Inferior parietal cortex (tissue), 1 donor: ENCODE data around the gene LYRM2.

Experiments used
- DNase-seq: peaks from one replicate; pipeline ENCODE4 v3.0.0-alpha.2; 2016; ENCODE audit errors: extremely low spot score

LYRM2 gene

GRCh38 chr6:89555806-89556205 lies 82.7 kb downstream of the LYRM2 start:
- DNase-seq, result no peak

GRCh38 chr6:89555031-89555430 lies 83.5 kb downstream of the LYRM2 start:
- DNase-seq, result no peak

GRCh38 chr6:89554106-89554505 lies 84.4 kb downstream of the LYRM2 start:
- DNase-seq, result no peak

- DNase-seq, result no peak
Observed at GRCh38 chr6:89553431-89553830, 85.1 kb downstream of the LYRM2 start.

- DNase-seq, result no peak
Observed at GRCh38 chr6:89547281-89547680, 91.3 kb downstream of the LYRM2 start.

GRCh38 chr6:89542866-89543265 lies 95.7 kb downstream of the LYRM2 start:
- DNase-seq, result no peak

- no peak for DNase-seq
Observed at GRCh38 chr6:89542081-89542857, 96.3 kb downstream of the LYRM2 start.

- DNase-seq, result no peak
Observed at GRCh38 chr6:89539779-89540178, 98.8 kb downstream of the LYRM2 start.

- DNase-seq, result no peak
Observed at GRCh38 chr6:89536231-89536630, 102.3 kb downstream of the LYRM2 start.

- no peak for DNase-seq
Observed at GRCh38 chr6:89530982-89531381, 107.6 kb downstream of the LYRM2 start.

GRCh38 chr6:89528866-89529265 lies 109.7 kb downstream of the LYRM2 start:
- no peak for DNase-seq

GRCh38 chr6:89527634-89528033 lies 110.9 kb downstream of the LYRM2 start:
- no peak for DNase-seq

GRCh38 chr6:89526563-89526869 lies 112.0 kb downstream of the LYRM2 start:
- DNase-seq, result no peak

GRCh38 chr6:89525786-89526562 lies 112.6 kb downstream of the LYRM2 start:
- DNase-seq, result no peak

- no peak for DNase-seq
Observed at GRCh38 chr6:89522778-89523177, 115.8 kb downstream of the LYRM2 start.

GRCh38 chr6:89520736-89521135 lies 117.8 kb downstream of the LYRM2 start:
- no peak for DNase-seq

- DNase-seq, result no peak
Observed at GRCh38 chr6:89518352-89519055, 120.0 kb downstream of the LYRM2 start.
